Caco-2 (cell line): ENCODE data around the gene CNTNAP4. TPM values are rescaled to one million over a fixed set of nuclear protein-coding genes. Genes with fewer than 3 reads are reported as not detected.

Source experiments
- BruUV-seq: library from RNA; stranded (reverse); fragments of 400-500 nt; replicated peaks from 2 replicates; lab custom pipeline; 2021; lab: Mats Ljungman, UMichigan
- CTCF ChIA-PET: fragments of 300-600 bp; sonication (Branson Sonifier 250); formaldehyde crosslinking; loops from one replicate; lab custom pipeline; 2022; ENCODE audit warnings: antibody characterized with exemption; lab: Charles Lee
- POLR2A ChIA-PET: fragments of 300-600 bp; sonication (Branson Sonifier 250); formaldehyde crosslinking; loops from one replicate; lab custom pipeline; 2022; ENCODE audit warnings: antibody characterized with exemption; lab: Charles Lee
- DNase-seq, 2 experiments: peaks; one replicate each; pipeline versions ENCODE4 v3.0.0 to v3.0.0-alpha.2; 2020 to 2022
- H3K27me3 ChIP-seq: replicated peaks from 2 replicates; pipeline ENCODE4 v1.6.0; 2011; ENCODE audit warnings: low read length; ENCODE audit not compliant: control insufficient read depth, insufficient read depth
- H3K36me3 ChIP-seq: 2 replicates; pipeline ENCODE4 v1.5.1; 2011; ENCODE audit warnings: low read length; ENCODE audit not compliant: control insufficient read depth, insufficient read depth
- H3K4me1 ChIP-seq: fragments of 250-450 bp; sonication (Bioruptor Pico); 2 replicates; pipeline ENCODE4 v1.5.1; 2020; ENCODE audit warnings: mild to moderate bottlenecking
- H3K4me3 ChIP-seq: 2 replicates; pipeline ENCODE4 v1.5.1; 2011; ENCODE audit warnings: low read depth, mild to moderate bottlenecking, control low read depth, low read length
- H3K9me3 ChIP-seq: fragments of 250-450 bp; sonication (Bioruptor Pico); 2 replicates; pipeline ENCODE4 v1.5.1; 2020; ENCODE audit warnings: mild to moderate bottlenecking, moderate library complexity
- H3K27ac Mint-ChIP-seq: one replicate; pipeline ENCODE4 v1.8.0; 2022; ENCODE audit warnings: mixed read lengths; ENCODE audit not compliant: unreplicated experiment
- H3K27me3 Mint-ChIP-seq: one replicate; pipeline ENCODE4 v1.8.0; 2022; ENCODE audit warnings: mixed read lengths; ENCODE audit not compliant: insufficient read depth, unreplicated experiment
- H3K36me3 Mint-ChIP-seq: one replicate; pipeline ENCODE4 v1.8.0; 2022; ENCODE audit warnings: mild to moderate bottlenecking, mixed read lengths; ENCODE audit not compliant: insufficient read depth, unreplicated experiment
- H3K4me1 Mint-ChIP-seq: one replicate; pipeline ENCODE4 v1.8.0; 2022; ENCODE audit warnings: low read depth, mixed read lengths; ENCODE audit not compliant: unreplicated experiment
- H3K4me3 Mint-ChIP-seq: one replicate; pipeline ENCODE4 v1.8.0; 2022; ENCODE audit warnings: mild to moderate bottlenecking, moderate library complexity, mixed read lengths; ENCODE audit not compliant: unreplicated experiment
- H3K9me3 Mint-ChIP-seq: one replicate; pipeline ENCODE4 v1.8.0; 2022; ENCODE audit warnings: mixed read lengths; ENCODE audit not compliant: unreplicated experiment
- intact Hi-C: fragments of 100-400 bp; cut with micrococcal nuclease; formaldehyde crosslinking; loops from one replicate; pipeline ENCODE4 v1.10.0; 2022; ENCODE audit not compliant: unreplicated experiment
- total RNA-seq: library from RNA; stranded (reverse); gene quantifications from 2 replicates; pipeline ENCODE4 v1.2.3, GENCODE V29; 2022
- TF ChIP-seq, protein P1 (sequence below), 2 experiments: fragments of 200-600 bp in 1 of 2; IDR thresholded peaks; 1 replicate in 1 of 2; 2 replicates in 1 of 2; pipeline versions ENCODE4 v1.5.1 to v1.8.0; 2011 to 2022; ENCODE audit warnings: antibody characterized with exemption in 1 of 2, control low read depth in 1 of 2, inconsistent platforms in 1 of 2, low read depth in 1 of 2, low read length in 1 of 2, mild to moderate bottlenecking in 1 of 2, moderate library complexity in 1 of 2; ENCODE audit not compliant: insufficient read depth in 1 of 2, severe bottlenecking in 1 of 2, unreplicated experiment in 1 of 2

The CNTNAP4 gene
- total RNA-seq, 1 experiment from 2014 or later: not detected

DNA sequence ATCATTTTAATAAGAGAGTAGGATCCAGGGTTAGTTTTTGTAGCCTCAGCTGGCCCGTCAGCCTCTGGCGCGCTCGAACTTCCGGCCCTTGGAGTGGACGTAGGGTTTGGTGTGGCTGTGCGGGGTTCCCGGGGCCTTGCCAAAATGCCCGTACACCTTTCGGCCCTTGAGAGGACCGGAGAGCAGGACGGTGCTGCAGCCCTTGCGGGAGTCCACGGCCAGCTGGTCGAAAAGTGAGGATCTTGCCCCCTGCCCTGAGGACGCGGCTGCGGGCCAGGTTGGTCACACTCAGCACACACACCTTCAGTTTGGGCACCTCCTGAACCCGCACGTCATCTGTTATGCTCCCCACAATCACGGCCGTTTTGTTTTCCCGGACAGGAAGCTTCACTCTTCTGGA lies 42.2 kb upstream of the CNTNAP4 start:
- POLR2A ChIA-PET: no interaction called here
- TF ChIP-seq, protein P1, sequence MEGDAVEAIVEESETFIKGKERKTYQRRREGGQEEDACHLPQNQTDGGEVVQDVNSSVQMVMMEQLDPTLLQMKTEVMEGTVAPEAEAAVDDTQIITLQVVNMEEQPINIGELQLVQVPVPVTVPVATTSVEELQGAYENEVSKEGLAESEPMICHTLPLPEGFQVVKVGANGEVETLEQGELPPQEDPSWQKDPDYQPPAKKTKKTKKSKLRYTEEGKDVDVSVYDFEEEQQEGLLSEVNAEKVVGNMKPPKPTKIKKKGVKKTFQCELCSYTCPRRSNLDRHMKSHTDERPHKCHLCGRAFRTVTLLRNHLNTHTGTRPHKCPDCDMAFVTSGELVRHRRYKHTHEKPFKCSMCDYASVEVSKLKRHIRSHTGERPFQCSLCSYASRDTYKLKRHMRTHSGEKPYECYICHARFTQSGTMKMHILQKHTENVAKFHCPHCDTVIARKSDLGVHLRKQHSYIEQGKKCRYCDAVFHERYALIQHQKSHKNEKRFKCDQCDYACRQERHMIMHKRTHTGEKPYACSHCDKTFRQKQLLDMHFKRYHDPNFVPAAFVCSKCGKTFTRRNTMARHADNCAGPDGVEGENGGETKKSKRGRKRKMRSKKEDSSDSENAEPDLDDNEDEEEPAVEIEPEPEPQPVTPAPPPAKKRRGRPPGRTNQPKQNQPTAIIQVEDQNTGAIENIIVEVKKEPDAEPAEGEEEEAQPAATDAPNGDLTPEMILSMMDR (IDR thresholded peaks at IDR 0.05; ENCODE audit: insufficient read depth in 1 of 2, low read depth in 1 of 2, low read length in 1 of 2, severe bottlenecking in 1 of 2, unreplicated experiment in 1 of 2): no peak

DNA sequence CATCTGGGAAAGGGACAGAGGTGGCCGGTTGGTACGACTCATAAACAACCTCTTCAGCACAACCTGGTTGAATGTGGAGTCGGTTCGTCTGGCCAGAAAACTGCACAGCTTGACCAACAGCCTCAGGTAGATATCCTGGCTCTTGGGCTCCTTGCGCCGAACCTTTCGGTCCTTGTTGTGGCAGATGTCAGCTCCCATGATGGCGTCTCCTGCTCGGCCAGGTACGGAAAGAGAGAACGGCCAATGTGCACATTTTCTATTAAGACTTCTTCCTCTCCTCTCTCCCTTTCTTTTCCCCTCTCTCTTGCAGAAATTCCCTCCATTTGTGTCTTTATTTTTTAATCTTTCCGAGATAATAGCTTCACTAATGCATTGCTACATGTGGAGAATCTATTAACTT lies 41.8 kb upstream of the CNTNAP4 start:
- no TSS peak for BruUV-seq
- Histone ChIP-seq H3K4me3 (no peak overlapping the region), H3K4me1 (no peaks in the 10 kb centered on the region), H3K27me3 (no peaks in the 10 kb centered on the region), H3K9me3 (no peaks in the 10 kb centered on the region), H3K36me3 (no peaks in the 10 kb centered on the region)
- Mint-ChIP-seq H3K27me3 (no peaks in the 10 kb centered on the region), H3K4me1 (no peaks in the 10 kb centered on the region), H3K27ac (no peak overlapping the region), H3K36me3 (no peaks in the 10 kb centered on the region), H3K9me3 (peaks cover 13% of the 10 kb centered on the region), H3K4me3 (no peak overlapping the region)
- CTCF ChIA-PET: no interaction called here
- no peak for DNase-seq
- intact Hi-C loops: no loop called here
- POLR2A ChIA-PET: no interaction called here
- TF ChIP-seq, protein P1 (IDR thresholded peaks at IDR 0.05; ENCODE audit: insufficient read depth in 1 of 2, low read depth in 1 of 2, low read length in 1 of 2, severe bottlenecking in 1 of 2, unreplicated experiment in 1 of 2): no peak

More for the DNA sequence above, 42.2 kb upstream of the CNTNAP4 start:
- intact Hi-C loops: no loop called here
- H3K9me3 Mint-ChIP-seq: peaks cover 14% of the 10 kb centered on the region
- H3K36me3 Mint-ChIP-seq: no peaks in the 10 kb centered on the region
- no peak overlapping the region for H3K27ac Mint-ChIP-seq
- Histone ChIP-seq H3K4me3 (no peak overlapping the region), H3K9me3 (no peaks in the 10 kb centered on the region), H3K4me1 (no peaks in the 10 kb centered on the region), H3K36me3 (no peaks in the 10 kb centered on the region), H3K27me3 (no peaks in the 10 kb centered on the region)
- no TSS peak for BruUV-seq
- CTCF ChIA-PET: no interaction called here
- no peaks in the 10 kb centered on the region for H3K4me1 Mint-ChIP-seq
- no peak for DNase-seq
- no peaks in the 10 kb centered on the region for H3K27me3 Mint-ChIP-seq
- H3K4me3 Mint-ChIP-seq: no peak overlapping the region

DNA sequence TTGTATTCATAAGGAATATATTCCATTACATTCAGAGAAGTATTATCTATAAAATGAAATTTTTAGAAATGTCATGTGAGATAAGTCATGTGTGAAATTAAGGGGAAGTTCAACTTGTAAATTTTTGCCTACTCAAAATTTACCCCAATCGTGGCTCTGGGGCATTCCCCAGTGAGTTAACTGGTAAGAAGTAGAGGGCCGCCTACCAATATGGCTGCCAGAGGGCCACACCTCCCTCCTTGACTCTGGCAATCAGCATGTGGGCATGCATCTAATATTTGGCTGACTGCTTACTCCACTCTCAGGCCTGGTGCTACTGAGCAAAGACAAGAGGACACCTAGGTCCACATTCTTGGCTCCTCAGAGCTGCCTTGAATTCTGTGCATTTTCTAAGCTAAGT lies 39.7 kb upstream of the CNTNAP4 start:
- Histone ChIP-seq H3K4me3 (no peak overlapping the region), H3K36me3 (no peaks in the 10 kb centered on the region), H3K4me1 (no peaks in the 10 kb centered on the region), H3K9me3 (no peaks in the 10 kb centered on the region), H3K27me3 (no peaks in the 10 kb centered on the region)
- intact Hi-C loops: no loop called here
- no peaks in the 10 kb centered on the region for H3K9me3 Mint-ChIP-seq
- H3K36me3 Mint-ChIP-seq: no peaks in the 10 kb centered on the region
- H3K27ac Mint-ChIP-seq: no peak overlapping the region
- H3K4me3 Mint-ChIP-seq: no peak overlapping the region
- CTCF ChIA-PET: no interaction called here
- no peaks in the 10 kb centered on the region for H3K27me3 Mint-ChIP-seq
- TF ChIP-seq, protein P1 (IDR thresholded peaks at IDR 0.05; ENCODE audit: insufficient read depth in 1 of 2, low read depth in 1 of 2, low read length in 1 of 2, severe bottlenecking in 1 of 2, unreplicated experiment in 1 of 2): no peak
- no TSS peak for BruUV-seq
- H3K4me1 Mint-ChIP-seq: no peaks in the 10 kb centered on the region
- DNase-seq: no peak
- POLR2A ChIA-PET: no interaction called here
